GM12892 (cell line): ENCODE data around the gene NKAIN2.

ENCODE experiments used
- POLR2A ChIP-seq: IDR thresholded peaks from 2 replicates; pipeline ENCODE4 v1.6.1; 2011; ENCODE audit warnings: low read depth, low read length, control low read depth
- POLR2AphosphoS5 ChIP-seq: IDR thresholded peaks from 2 replicates; pipeline ENCODE4 v1.6.1; 2011; ENCODE audit warnings: low read depth, low read length, control low read depth

GRCh38 chr6:124703541-124703940, 899.9 kb downstream of the NKAIN2 start:
- no peak for TF ChIP-seq POLR2A
- no peak for TF ChIP-seq POLR2AphosphoS5
